Stimulated activated CD8-positive, alpha-beta memory T cell treated with anti-CD3 and anti-CD28 coated beads, Interleukin-7, amount 100 ng/mL, for 1 hour (primary cell): ENCODE results near the gene OR2T33.
"Not testable (repeated sequence)": the region's sequence is repeated elsewhere in the genome, so short reads cannot be mapped to it uniquely, and the experiment has no call there.

ENCODE experiments used
- DNase-seq, 2 donors: peaks; one replicate each; pipeline ENCODE4 v3.0.0-alpha.2; 2020; ENCODE audit warnings: low read depth in 2 of 2

Gene OR2T33, protein sequence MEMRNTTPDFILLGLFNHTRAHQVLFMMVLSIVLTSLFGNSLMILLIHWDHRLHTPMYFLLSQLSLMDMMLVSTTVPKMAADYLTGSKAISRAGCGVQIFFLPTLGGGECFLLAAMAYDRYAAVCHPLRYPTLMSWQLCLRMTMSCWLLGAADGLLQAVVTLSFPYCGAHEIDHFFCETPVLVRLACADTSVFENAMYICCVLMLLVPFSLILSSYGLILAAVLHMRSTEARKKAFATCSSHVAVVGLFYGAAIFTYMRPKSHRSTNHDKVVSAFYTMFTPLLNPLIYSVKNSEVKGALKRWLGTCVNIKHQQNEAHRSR

DNA sequence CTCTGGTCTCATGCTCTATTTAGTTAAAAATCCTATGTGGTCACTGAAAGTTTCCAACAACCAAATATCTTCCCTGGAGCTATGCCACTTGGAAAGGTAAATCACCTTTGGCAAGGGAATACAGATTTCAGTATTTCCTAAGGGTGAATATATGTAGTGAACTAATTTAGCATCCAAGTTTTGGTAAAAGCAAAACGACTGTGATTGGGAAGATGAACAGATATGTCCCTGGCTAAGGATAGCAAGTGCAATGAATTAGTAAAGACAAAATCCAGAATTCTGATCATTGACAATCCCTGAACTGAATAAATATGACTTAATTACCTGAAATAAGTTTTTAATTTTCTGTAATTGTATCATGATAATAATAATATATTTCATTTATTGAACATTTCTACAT is at the start of gene OR2T33:
Gene OR2T33, minus strand, starts transcription at position 101 of the 400 bp plus-strand sequence. CDS start 4,162 bp downstream, outside the sequence.
- no peak for DNase-seq

DNA sequence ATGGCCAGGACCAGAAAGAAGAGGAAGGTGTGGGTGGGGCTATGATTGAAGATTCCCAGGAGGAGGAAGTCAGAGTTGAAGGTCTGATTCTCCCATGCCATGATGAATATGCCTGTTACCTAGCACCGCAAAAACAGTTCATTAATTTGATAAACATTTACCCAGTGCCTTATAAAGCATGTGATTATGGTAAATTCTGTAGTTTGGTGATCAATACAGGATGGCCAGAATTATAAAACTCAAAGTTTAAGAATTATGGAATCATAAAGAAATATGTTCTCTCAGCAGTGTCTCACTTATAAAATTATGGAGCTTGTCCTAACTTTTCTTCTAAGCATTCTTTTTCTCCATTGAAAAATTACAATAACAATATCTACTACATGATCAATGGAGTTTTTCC is 46.7 kb upstream of the OR2T33 start, which contains the start of gene OR2M7:
Gene OR2M7, minus strand, starts transcription at position 101 of the 400 bp plus-strand sequence. Its CDS starts 0 bp downstream, at position 101.
- no peak for DNase-seq

DNA sequence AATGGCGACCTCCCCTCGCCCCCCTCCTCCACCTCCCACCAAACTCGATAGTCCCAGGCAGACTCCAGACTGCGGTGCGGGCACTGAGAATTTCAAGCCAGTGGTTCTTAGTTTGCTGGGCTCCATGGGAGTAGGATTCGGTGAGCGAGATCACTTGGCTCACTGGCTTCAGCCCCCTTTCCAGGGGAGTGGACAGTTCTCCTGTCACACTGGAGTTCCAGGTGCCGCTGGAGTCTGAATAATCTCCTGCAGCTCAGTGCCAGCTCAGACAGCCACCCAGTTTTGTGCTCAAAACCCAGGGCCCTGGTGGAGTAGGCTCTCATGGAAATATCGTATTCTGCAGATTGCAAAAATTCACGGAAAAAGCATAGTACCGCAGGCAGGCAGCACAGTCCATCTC is 39.0 kb upstream of the OR2T33 start:
- no peak for DNase-seq

DNA sequence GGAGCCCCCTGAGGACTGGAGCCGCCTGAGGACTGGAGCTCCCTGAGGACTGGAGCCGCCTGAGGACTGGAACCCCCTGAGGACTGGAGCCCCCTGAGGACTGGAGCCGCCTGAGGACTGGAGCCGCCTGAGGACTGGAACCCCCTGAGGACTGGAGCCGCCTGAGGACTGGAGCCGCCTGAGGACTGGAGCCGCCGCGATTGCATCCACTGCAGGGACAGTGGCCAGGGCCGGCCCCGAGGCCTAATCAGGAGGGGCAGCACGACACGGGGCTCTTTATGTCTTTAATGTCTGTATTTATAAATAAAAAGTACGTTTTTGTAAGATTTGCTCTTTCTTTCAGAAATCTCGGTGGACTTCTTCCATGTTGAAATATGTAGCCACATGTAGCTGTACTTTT is 29.0 kb upstream of the OR2T33 start:
- not testable (repeated sequence) for DNase-seq

DNA sequence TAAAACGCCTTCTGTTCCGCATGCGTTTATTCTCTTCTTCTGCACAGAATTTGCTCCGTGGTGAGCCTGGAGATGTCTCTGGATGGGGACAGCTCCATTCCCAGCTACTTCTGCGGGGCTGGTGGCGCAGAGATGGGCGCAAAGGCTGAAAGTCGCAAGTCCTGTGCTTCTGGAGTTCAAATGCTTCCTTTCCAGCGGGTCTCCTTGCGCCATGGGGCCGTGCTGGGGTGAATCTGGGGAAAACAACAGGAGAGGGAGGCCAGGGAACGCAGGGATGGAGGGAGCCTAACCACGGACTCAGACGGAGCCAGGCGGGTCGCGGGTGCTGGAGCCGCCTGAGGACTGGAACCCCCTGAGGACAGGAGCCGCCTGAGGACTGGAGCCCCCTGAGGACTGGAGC is 28.3 kb upstream of the OR2T33 start:
- no peak for DNase-seq

DNA sequence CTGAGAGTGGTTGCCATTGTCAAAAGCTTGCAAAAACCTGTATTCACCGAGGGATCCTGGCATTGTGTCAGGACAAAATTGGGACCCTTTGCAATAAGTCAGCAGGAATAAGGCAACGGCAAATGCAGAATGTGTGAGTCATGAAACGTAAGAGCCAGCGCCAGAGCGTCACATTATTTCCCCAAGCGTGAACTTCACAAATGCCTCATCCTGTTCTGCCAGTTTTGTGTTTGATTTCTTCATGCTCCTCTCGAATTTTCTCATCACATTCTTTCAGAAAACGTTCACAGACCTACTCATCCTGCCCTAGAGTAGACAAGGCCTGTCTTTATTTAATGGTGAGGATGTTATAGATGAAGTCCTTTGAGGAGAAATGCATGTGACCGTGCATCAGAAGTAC is 27.9 kb upstream of the OR2T33 start:
- not testable (repeated sequence) for DNase-seq

DNA sequence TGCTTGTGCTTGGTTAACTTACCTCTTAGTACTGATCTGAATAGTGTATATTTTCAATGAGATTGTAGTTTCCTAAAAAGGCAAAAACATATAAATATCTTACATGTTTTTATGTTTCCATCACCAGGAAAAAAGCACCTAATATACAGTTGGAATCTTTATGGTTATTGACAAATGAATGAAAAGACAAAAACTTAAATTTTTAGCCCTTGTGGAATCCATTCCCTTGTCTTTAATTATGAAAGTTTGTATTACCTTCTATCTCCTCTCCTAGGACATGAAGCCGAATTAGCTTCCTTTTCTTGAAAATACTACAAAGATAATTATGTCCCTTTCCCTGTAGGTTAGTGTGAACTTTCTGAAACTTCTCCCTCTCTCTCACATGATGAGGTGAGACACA is 25.5 kb upstream of the OR2T33 start, which contains the start of gene OR2T12:
Gene OR2T12, minus strand, starts transcription at position 101 of the 400 bp plus-strand sequence. CDS start 7,846 bp downstream, outside the sequence.
- DNase-seq, result no peak

DNA sequence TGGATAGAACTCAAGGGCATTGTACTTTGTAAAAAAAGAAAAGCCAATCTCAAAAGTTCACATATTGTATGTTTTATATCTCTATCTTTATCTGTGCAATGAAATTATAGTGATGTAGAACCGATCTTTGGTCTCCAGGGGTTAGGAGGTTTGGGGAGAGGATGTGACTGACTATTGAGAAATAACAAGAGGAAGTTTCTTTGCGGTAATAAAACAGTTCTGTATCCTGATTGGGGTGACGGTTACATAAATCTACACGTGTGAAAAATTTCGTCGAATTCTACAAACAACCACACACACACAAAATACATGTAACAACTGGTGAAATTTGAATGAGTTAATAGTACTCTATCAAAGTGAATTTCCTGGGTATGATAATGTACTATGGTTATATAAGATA is 10.6 kb upstream of the OR2T33 start:
- DNase-seq, result no peak

DNA sequence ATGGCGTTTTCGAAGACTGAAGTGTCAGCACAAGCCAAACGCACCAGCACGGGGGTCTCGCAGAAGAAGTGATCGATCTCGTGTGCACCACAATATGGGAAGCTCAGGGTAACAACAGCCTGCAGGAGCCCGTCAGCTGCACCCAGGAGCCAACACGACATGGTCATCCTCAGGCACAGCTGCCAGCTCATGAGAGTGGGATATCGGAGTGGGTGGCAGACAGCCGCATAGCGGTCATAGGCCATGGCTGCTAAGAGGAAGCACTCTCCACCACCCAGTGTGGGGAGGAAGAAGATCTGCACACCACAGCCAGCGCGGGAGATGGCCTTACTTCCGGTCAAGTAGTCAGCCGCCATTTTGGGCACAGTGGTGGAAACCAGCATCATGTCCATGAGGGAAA is 4.6 kb downstream of the OR2T33 start:
- not testable (repeated sequence) for DNase-seq

DNA sequence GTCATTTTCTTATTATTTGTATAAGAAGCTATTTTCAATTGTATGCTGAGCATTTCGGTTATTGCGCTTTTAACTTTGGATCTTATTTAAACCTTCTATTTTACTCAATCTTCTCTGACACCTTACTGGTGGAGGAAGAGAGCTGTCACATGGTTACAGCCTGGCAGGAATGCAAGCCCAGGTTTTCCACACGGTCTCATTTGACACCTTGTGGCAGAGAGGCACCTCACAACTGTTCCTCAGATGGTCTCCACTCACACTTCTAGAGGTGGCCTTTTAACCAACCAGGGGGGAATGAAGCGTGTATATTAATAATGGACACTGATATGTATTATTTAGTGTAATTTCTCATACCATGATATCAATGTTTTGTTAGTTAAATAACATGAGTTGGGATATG is 9.6 kb downstream of the OR2T33 start:
- DNase-seq, result no peak

DNA sequence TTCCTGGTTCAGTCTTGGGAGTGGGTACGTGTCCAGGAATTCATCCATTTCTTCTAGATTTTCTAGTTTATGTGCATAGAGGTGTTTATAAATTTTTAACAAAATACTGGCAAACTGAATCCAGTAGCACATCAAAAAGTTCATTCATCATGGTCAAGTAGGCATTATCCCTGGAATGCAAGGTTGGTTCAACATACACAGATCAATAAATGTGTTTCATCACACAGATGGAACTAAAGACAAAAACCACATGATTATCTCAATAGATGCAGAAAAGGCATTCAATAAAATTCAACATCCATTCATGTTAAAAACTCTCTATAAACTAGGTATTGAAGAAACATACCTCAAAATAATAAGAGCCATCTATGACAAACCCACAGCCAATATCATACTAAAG is 18.5 kb downstream of the OR2T33 start:
- DNase-seq, result not testable (repeated sequence)

DNA sequence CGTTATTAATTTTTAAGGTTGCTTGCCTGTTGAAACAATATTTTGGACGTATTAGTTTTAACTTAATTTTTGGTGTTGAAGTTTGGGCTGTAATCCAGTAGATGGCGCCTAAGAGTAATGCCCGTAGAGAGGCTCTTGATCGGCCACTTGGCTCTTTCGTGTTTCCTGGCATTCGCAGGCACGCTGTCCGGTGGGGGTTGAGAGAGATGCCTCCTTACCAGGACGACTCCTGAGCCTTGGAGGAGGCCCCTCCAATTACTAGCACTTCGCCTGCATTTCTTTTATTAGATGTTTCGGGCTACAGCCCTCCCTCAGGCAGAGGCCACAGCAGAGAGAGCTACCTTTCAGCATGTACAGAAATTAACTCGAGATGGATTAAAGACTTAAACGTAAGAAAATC is 34.6 kb downstream of the OR2T33 start:
- no peak for DNase-seq

DNA sequence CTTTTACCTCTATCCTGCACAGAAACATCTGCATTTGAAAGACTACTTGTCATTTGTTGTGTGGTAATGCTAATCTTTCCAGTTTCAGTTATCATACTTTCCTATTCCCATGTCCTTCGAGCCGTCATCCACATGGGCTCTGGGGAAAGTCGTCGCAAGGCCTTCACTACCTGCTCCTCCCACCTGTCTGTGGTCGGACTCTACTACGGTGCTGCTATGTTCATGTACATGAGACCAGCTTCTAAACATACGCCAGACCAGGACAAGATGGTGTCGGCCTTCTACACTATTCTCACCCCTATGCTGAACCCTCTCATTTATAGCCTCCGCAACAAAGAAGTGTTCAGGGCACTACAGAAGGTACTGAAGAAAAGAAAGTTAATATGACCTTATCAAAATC is 38.3 kb downstream of the OR2T33 start:
- no peak for DNase-seq

DNA sequence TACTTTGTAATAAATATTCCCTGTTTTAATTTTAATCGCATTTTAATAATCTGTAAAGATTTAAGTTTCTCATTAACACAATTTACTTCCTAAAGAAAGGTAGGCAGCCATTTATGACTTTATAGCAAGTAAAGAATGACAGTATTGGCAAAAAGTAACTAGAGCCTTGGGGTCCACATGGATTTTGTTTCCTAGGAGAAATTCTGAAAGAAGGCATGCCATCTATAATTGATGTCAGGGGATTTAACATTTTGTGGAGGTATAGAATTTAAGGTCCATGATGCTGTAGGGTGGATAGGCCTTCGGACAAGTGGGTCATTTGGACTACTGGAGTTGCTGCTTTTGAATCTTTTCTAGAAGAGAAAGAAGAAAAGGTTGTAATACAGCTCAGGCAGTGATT is 46.7 kb downstream of the OR2T33 start, which contains the start of gene OR2M4:
Gene OR2M4, plus strand, starts transcription at position 301 of the 400 bp plus-strand sequence. CDS start 7,512 bp downstream, outside the sequence.
- no peak for DNase-seq

DNA sequence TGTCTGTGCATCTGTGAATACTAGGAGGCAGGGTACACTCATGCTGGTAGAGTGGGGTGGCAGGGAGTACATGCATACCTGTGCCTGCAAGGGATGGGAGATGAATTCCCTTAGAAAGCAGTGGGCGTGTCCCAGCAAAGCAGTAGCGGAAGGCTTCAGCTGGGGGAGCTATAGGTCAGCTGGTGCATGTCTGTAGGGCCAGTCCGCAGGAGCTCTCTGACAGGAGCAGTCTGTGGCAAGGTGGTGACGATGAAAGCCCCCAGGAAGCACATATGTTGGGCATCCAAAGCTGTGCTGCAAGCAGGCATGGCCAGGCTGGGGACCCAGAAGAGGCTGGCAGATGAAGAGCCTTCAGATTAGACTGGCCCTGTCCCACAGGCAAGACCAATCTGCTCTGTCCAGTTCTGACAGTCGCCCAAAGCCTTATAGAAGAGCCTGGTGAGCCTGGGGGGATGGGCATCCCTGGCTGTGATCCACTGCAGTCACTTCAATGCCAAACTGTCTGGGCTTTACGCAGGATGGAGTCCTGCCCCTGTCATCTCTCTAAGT is 48.3 kb downstream of the OR2T33 start:
- no peak for DNase-seq

DNA sequence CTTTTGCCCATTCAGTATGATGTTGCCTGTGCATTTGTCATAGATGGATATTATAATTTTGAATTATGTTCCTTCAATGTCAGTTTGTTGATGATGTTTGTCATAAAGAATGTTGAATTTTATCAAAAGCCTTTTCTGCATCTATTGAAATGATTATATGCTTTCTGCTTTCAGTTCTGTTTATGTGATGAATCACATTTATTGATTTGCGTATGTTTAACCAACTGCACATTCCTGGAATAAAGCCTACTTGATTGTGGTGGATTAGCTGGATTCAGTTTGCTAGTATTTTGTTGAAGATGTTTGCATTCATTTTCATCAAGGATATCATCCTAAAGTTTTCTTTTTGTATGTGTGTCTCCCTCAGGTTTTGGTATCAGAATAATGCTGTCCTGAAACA is 52.2 kb downstream of the OR2T33 start:
- no peak for DNase-seq
